HG02678 (cell line): ENCODE measurements around the gene RTF1.
"Not testable (repeated sequence)": the region's sequence is repeated elsewhere in the genome, so short reads cannot be mapped to it uniquely, and the experiment has no call there.

Experiments
- ATAC-seq: cut with Tn5 transposase; IDR thresholded peaks from one replicate; pipeline ENCODE4 v1.9.1; 2021; ENCODE audit warnings: mild to moderate bottlenecking, moderate library complexity; ENCODE audit not compliant: unreplicated experiment

RTF1 gene

DNA sequence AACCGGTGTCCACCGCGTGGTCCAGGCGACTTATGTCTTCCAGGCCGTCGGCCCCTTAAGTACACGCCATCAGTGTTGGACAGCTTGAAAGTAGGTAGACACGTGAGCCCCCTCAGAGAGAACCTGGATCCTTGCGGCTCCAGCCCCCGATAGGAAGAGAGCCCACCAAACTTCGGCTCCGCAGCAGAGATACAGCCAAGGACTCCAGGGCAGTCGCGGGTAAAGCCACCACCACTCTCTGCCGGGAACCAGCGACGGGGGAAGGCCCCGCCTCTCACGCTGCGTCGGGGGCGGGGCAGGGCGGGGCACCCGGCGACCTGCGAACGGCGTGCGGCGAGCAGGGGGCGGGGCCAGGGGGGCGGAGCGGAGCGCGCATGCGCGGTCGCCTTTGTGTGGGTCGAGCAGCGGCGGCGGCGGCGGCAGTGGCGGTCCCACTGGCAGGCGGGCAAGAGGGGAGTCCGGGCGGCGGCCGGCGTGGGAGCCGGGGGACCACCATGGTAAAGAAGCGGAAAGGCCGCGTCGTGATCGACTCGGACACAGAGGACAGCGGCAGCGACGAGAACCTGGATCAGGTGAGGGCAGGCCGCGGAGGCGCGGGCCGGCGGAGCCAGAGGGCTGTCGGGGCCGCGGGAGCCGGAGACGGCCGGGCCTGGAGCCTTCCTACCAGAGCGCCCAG lies at the start of gene RTF1:
Gene RTF1 (plus strand): TSS at position 354 of the 676 bp plus-strand sequence. CDS start 21 bp downstream, at position 375.
- ATAC-seq, result peak; percentile 90

DNA sequence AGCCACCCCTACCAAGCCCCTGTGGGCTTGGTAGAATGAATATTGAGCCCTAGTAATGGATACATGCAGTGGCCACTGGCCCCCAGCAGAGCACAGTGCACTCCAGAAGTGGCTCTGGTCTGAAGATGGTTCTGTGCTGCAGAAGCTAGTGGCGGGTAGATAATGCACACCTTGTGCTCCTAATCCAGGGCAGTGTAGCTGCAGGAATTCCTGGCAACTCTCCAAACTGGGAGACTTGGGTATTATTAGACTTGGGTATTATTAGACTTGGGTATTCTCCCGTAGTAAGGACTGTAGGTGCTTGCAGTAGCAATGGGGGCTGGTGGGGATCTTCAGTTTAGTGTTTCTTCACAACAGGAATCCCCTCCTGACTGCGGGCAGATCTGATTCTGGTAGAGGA lies 49.5 kb upstream of the RTF1 start:
- ATAC-seq, result no peak

DNA sequence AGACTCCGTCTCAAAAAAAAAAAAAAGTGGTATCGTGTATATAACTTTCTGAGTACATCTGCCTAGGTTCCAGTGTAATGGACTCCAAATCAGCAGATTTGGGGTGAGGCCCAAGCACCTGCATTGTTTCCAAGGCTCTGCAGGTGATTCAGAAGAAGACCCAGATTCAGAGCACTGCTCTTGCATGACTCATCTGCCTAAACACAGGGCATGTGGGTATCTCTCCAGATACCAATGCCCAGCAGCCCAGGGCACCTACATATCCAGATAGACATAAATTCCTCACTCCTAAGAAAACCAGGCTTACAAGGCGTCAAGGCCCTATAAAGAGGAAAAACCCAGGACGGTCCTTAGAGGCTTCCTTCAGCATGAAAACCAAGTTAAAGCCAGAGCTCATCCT lies 38.9 kb upstream of the RTF1 start:
- ATAC-seq, result no peak

DNA sequence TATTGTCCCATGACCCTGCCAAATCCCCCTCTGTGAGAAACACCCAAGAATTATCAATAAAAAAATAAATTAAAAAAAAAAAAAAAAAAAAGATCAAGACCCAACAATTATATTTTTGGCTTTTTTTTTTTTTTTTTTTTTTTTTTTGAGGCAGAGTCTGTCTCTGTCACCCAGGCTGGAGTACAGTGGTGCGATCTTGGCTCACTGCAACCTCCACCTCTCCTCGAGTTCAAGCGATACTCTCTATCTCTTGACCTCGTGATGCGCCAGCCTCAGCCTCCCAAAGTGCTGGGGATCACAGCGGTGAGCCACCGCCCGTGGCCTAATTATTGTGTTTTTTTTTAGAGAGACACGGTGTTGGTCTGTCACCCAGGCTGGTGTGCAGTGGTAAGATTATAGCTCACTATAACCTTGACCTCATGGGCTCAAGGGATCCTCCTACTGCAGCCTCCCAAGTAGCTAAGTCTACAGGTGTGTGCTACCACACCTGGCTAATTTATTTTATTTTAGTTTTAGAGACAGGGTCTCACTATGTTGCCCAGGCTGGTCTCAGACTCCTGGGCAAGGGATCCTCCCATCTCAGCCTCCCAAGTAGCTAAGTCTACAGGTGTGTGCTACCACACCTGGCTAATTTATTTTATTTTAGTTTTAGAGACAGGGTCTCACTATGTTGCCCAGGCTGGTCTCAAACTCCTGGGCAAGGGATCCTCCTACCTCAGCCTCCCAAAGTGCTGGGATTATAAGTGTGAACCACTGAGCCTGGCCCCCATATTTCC lies 32.7 kb upstream of the RTF1 start:
- ATAC-seq, result not testable (repeated sequence)

DNA sequence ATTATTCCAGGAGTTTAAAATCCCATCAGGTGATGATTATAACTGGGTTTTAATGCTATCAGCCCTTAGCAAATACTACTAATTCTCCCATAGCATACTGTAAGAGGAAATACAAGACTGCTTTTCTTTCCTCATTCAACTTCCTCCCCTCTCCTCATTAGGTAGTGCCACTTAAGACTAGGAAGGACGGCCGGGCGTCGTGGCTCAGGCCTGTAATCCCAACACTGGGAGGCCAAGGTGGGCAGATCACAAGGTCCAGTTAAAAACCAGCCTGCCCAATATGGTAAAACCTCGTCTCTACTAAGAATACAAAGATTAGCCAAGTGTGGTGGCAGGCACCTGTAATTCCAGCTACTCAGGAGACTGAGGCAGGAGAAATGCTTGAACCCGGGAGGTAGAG lies 29.2 kb upstream of the RTF1 start:
- no peak for ATAC-seq

DNA sequence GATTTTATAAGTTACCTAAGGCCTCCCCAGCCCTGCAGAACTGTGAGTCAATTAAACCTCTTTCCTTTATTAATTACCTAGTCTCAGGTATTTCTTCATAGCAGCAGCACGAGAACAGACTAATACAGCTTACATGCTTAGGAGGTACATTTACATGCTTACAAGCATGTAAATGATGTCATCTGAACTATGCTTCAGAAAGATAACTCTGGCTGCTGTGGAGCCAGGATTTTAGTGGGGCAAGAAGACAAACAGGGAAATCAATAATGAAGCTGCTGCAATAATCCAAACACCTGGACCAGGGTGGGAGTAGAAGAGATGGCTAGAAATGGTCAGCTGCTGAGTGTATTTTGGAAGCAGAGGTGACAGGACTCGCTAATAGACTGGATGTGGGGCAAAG lies 24.2 kb upstream of the RTF1 start:
- ATAC-seq, result no peak

DNA sequence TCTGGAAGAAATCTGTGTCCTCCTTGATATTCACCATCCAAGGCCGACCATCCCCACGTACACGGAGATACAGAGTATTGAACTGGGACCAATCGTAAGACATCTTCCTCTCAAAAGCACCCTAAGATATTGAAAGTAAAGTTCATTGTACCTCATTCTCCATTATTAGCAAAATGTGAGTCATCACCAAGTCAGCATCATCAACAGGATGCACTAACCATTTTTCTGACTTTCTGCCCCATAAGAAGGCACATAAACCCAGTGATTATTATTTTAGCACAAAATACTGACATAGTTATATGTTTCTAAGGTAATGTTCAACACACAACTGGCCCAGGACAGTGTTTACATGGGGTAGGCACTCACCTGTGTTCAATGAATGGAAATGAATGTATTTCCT lies 22.0 kb upstream of the RTF1 start:
- ATAC-seq, result no peak

DNA sequence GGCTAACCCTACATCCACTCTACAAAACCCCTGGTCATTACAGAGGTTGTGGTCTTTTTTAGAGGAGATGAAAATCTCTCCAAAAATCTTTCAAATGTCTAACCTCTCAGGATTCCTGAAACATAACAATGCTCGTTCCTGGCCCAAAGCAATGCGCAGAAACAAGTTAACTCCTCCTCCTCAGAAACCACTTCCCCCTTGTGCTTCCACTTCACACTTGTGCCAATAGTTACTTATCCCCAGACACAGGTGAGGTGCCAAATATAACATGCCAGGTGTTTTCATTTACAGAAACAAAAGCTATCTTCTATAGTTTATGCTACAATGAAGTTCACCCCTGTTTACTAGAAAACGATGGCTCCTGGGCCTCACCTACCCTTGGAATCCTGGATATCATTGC lies 20.8 kb upstream of the RTF1 start:
- no peak for ATAC-seq

DNA sequence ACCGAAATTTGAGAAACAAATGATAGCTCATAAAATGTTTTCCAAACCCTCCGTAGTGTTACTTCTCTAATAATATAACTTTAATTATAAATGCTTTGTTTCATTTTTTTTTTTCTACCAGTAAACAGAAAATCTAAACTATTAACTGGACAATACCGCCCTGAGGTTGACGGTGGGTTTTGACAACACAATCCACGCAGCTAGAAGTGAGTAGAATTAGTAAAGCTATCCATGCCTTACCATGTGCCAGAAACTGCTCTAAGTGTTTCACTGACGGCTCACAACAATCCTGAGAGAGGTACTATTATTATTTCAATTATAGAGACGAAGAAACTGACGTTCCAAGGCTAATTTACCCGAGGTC lies 15.0 kb upstream of the RTF1 start:
- peak; percentile 14 for ATAC-seq

DNA sequence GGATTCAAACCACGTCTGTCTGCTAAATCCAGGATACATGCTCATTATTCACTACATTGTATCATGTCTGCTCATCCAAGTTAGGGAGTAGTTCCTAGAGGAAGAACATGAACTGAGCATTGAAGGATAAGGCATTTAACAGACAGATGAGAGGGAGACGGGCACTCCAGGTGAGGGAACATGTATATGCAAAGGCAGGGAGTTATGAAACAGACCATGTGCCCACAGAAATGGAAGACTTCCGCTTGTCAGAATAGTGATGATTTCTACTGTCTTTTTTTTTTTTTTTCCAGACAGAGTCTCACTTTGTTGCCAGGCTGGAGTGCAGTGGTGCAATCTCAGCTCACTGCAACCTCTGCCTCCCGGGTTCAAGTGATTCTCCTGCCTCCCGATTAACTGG lies 9.6 kb upstream of the RTF1 start:
- ATAC-seq, result no peak

DNA sequence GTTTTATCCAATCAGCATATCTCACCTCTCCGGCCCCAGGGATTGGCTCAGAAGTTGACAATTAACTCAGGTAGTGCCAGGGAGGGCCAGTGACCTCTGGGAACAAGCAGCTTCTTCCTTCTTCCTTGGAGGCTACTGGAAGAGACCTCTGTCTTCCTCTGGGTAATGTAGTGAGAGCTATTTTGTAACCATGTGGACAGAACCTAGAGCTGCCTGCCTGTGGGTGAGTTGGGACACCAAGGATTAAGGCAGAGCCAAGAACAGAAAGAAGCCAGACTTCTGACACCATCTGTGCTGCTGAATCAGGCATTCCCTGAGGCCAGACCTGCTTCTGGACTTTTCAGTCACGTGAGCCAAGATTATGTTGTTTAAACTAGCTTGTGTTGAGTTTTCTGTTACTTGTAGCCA lies 8.7 kb upstream of the RTF1 start:
- ATAC-seq, result no peak

DNA sequence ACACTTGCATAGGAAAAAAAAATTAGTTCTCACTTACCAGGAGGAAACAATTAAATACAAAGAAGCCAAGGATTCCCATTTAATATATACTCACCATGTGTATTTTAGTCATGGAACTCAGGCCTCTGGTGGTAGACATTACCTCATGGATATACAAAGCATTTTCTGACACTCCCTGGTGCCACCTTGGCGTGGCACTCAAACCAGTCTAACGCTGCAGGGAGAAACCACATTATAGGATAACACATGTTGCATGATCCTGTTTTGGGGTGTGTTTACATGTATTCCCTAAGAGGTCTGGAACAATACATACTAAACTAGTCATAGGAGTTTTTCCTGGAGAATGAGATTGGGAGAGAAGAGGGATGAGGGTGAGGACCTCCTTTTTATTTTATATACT lies 5.9 kb upstream of the RTF1 start:
- no peak for ATAC-seq

DNA sequence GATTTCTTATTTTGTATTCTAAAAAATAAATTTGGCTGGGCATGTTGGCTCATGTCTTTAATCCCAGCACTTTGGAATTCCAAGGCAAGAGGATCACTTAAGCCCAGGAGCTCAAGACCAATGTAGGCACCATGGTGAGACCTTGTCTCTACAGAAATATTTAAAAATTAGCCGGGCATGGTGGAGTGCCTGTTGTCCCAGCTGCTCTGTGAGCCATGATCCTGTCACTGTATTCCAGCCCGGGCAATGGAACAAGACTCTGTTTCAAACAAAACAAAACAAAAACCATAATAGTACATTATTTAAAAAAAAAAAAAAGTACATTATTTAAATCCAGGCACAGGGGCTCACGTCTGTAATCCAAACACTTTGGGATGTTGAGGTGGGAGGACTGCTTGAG lies 5.5 kb upstream of the RTF1 start:
- no peak for ATAC-seq

DNA sequence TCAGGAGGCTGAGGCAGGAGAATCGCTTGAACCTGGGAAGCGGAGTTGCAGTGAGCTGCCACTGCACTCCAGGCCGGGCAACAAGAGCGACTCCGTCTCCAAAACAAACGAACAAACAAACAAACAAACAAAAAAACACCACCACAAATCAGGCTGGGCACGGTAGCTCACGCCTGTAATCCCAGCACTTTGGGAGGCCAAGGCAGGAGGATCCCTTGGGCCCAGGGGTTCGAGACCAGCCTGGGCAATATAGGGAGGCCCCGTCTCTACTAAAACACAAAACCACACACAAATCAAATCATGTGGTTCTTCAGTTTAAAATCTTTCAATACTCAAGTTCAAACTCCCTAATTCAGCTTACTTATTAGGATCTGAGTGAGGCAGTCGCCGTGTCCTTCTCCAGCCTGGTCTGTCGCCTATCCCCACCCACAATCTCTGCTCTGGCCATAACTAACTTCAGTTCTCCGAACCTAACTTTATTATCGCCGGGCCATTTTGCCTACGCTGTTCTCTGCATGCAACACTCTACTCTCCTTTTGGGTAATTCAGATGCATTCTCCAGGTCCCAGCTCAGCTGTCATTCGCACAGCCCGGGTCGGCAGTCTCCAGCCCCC lies 660 bp upstream of the RTF1 start:
- ATAC-seq, result peak; percentile 2

DNA sequence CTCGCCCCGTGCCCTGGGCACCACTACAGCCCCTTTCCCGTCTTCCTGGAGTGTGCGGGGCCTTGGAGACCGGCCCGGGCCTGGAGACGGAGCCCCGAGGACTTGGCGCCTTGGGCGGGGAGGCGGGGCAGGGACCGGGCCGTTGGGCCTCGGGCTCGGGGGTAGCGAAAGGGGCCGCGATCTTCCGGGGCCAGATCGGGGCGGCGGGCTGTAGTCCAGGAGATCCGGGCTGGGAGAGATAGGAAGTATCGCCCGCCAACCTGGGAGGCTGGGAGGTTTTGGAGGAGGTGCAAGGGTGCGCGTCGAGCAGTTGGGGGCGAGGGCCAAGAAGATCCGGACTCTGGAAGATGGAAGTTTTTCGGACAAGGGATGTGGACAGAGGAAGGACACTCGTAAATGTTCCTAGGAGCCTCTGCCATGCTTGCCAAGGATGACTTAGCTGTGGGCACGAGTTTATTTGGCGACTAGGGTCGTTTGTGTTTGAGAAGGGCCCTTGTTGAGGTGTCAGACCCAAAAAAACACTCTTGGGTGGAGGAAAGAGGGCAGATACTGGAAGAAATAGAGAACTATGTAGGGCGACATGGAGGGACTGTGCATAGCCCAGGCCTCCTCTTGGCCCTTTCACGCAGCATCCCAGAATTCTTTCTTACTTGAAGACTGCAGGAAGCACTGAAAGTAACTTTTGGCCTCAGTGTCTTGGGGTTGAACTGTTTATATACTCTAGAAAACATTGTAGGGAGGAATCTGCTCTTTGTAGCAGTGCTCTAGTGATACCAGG lies 712 bp downstream of the RTF1 start:
- ATAC-seq, result peak; percentile 36

DNA sequence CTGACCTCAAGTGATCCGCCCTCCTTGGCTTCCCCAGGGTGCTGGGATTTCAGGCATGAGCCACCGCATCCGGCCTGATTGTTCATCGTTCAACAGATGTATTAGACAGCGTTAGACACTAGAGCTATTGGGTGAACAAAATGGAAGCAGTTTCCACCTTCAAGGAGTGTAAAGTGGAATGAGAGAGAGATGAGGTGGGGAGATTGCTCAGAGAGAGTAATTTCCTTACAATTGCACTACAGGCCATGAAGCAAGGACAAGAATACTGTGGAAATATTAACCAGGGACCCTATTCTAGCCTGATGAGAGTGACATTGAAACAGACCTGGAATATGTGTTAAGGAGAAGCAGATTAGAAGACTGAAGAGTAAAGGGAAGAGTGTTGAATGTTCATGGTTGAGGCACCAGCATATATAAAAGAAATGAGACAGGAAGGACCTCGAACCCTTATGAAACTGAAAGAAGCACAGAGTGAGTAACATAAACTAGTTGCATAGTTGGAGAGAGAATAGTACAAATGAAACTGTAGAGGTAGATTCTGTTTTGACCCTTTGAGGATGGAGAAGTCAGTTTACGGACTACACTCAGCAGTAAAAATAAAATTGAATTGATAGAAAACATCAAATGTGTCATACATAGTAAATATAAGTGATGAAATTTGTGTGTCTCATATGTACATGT lies 7.2 kb downstream of the RTF1 start:
- peak; percentile 79 for ATAC-seq

DNA sequence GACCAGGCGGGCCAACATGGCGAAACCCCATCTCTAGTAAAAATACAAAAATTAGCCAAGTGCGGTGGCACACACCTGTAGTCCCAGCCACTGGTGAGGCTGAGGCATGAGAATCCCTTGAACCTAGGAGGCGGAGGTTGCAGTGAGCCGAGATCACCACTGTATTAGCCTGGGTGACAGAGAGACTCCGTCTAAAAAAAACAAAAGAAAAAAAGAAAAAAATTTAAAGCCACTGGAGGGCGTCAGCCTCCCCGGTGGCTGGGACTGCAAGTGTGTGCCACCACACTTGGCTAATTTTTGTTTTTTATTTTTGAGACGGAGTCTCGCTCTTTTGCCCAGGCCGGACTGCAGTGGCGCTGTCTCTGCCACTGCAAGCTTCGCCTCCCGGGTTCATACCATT lies 7.9 kb downstream of the RTF1 start:
- ATAC-seq, result no peak

DNA sequence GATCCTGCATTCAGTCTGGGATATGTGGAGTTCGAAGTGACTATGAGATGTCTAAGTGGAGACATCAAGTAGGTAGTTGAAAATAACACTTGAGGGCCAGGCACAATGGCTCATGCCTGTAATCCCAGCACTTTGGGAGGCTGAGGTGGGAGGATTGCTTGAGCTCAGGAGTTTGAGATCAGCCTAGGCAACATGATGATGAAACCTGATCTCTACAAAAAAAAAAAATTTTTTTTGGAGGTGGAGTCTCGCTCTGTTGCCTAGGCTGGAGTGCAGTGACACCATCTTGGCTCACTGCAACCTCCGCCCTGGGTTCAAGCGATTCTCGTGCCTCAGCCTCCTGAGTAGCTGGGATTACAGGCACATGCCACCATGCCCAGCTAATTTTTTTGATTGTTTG lies 9.0 kb downstream of the RTF1 start:
- ATAC-seq, result not testable (repeated sequence)

DNA sequence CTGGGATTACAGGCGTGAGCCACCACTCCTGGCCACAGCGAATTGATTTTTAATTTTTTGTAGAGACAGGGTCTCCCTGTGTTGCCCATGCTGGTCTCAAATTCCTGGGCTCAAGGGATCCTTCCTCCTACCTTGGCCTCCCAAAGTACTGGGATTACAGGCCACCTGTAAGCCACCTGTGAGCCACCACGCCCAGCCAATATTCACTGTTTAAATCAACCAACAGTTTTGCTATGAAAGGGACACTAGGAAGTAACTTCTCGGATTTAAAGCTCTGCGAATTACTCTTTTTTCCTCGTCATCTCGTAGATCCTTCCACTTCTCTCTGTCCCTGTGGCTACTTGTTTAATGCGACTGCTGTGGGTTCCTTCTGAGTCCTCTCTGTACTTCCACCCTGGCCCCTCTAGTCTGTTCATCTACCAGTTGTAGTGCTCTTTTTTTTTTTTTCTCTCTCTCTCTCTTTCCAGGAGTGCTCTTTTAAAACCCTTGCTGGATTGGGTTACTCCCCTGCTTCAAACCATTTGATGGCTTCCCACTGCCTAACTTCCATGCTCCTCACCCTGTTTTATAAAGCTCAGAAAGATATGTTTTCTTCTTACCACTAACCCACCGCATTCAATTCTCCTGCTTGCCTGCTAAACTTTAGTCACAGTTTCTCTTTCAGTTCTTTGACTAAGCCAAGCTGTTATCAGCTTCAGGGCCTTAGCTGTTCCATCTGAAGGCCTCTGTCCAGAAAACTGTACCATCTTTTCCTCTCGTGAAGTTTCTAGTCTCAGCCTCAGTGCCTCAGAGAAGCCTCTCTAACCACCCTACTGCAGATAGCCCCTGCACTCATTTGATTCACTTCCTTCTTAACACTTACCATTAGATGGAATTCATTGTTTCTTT lies 12.4 kb downstream of the RTF1 start:
- ATAC-seq, result peak; percentile 72
